Measurements from ENCODE around the gene KCTD17.

DNA sequence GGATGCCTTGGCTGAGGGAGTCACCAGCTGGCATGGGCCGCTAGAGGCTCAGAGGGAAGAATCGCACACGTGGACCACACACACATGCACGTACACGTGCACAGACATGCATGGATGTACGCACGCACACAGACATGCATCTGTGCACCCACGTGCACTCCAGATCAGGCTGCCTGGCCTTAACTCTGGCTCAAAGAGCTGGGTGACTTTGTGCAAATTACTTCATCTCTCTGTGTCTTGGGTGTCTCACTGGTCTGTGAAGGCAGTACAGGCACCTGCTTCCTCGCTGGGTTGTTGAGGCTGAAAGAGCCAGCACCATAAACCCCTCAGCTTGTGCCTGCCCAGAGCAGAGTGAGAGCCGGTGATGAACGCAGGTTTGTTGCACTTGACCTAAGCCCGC lies 29.3 kb downstream of the KCTD17 start:
- TF ChIP-seq, protein P1, sequence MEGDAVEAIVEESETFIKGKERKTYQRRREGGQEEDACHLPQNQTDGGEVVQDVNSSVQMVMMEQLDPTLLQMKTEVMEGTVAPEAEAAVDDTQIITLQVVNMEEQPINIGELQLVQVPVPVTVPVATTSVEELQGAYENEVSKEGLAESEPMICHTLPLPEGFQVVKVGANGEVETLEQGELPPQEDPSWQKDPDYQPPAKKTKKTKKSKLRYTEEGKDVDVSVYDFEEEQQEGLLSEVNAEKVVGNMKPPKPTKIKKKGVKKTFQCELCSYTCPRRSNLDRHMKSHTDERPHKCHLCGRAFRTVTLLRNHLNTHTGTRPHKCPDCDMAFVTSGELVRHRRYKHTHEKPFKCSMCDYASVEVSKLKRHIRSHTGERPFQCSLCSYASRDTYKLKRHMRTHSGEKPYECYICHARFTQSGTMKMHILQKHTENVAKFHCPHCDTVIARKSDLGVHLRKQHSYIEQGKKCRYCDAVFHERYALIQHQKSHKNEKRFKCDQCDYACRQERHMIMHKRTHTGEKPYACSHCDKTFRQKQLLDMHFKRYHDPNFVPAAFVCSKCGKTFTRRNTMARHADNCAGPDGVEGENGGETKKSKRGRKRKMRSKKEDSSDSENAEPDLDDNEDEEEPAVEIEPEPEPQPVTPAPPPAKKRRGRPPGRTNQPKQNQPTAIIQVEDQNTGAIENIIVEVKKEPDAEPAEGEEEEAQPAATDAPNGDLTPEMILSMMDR (IDR thresholded peaks at IDR 0.05), result no peak
- no peak for TF ChIP-seq EZH2 (IDR thresholded peaks at IDR 0.05)
